CD14-positive monocyte (primary cell): ENCODE measurements around the gene PLEKHH3. TPM values are rescaled to one million over a fixed set of nuclear protein-coding genes. Genes with fewer than 3 reads are reported as not detected.

Experiments used
- DNase-seq, 3 donors: peaks; one replicate each; pipeline ENCODE4 v3.0.0-alpha.2; 2011 to 2022
- H2AFZ ChIP-seq: 2 replicates; pipeline ENCODE4 v1.6.0; 2012; ENCODE audit warnings: mild to moderate bottlenecking, low read depth, low read length, inconsistent platforms; ENCODE audit not compliant: insufficient read depth, poor library complexity, severe bottlenecking
- H3K27ac ChIP-seq, 2 donors: 1 replicate in 1 of 2; 2 replicates in 1 of 2; pipeline ENCODE4 v1.5.1; 2012 to 2013; ENCODE audit warnings: low read length in 2 of 2, control low read depth in 1 of 2, inconsistent platforms in 1 of 2, low read depth in 1 of 2, mild to moderate bottlenecking in 1 of 2
- H3K27me3 ChIP-seq, 2 donors: one replicate each; pipeline versions ENCODE4 v1.6.0 to v1.6.1; 2011 to 2013; ENCODE audit warnings: low read length in 2 of 2; ENCODE audit not compliant: control insufficient read depth in 2 of 2, insufficient read depth in 2 of 2
- H3K36me3 ChIP-seq, 2 donors: replicated peaks in 1 of 2; 1 replicate in 1 of 2; 2 replicates in 1 of 2; pipeline versions ENCODE4 v1.5.1 to v1.6.1; 2012 to 2013; ENCODE audit warnings: low read length in 2 of 2, control low read depth in 1 of 2, inconsistent platforms in 1 of 2, mild to moderate bottlenecking in 1 of 2; ENCODE audit not compliant: insufficient read depth in 2 of 2, control insufficient read depth in 1 of 2
- H3K4me1 ChIP-seq, 2 donors: 1 replicate in 1 of 2; 2 replicates in 1 of 2; pipeline versions ENCODE4 v1.5.1 to v1.6.1; 2012 to 2013; ENCODE audit warnings: low read length in 2 of 2, control low read depth in 1 of 2, inconsistent platforms in 1 of 2, mild to moderate bottlenecking in 1 of 2, moderate library complexity in 1 of 2; ENCODE audit not compliant: insufficient read depth in 2 of 2, control insufficient read depth in 1 of 2
- H3K4me2 ChIP-seq: replicated peaks from 2 replicates; pipeline ENCODE3; 2012; ENCODE audit warnings: low read length, moderate library complexity, mild to moderate bottlenecking; ENCODE audit not compliant: poor library complexity, severe bottlenecking; ENCODE audit errors: extremely low read depth
- H3K4me3 ChIP-seq, 3 experiments: fragments of 200-600 bp in 1 of 3; sonication (generic) in 1 of 3; replicated peaks in 1 of 3; 1 replicate in 2 of 3; 2 replicates in 1 of 3; pipeline ENCODE4 v1.5.1; 2011 to 2013; ENCODE audit warnings: low read length in 3 of 3, mild to moderate bottlenecking in 3 of 3, control low read depth in 2 of 3, low read depth in 2 of 3, inconsistent platforms in 1 of 3, moderate library complexity in 1 of 3
- H3K79me2 ChIP-seq: 2 replicates; pipeline ENCODE4 v1.6.0; 2012; ENCODE audit warnings: mild to moderate bottlenecking, control low read depth, inconsistent platforms, low read length, moderate library complexity; ENCODE audit not compliant: insufficient read depth
- H3K9ac ChIP-seq: 2 replicates; pipeline ENCODE4 v1.6.0; 2017; ENCODE audit warnings: low read length, mild to moderate bottlenecking; ENCODE audit not compliant: insufficient read depth, poor library complexity, severe bottlenecking
- H3K9me3 ChIP-seq, 2 donors: replicated peaks in 1 of 2; 1 replicate in 1 of 2; 2 replicates in 1 of 2; pipeline versions ENCODE4 v1.5.1 to v1.6.1; 2012 to 2013; ENCODE audit warnings: low read length in 2 of 2, control low read depth in 1 of 2; ENCODE audit not compliant: control insufficient read depth in 1 of 2, insufficient read depth in 1 of 2
- H4K20me1 ChIP-seq: 2 replicates; pipeline ENCODE4 v1.6.0; 2012; ENCODE audit warnings: mild to moderate bottlenecking, low read length, control low read depth, moderate library complexity; ENCODE audit not compliant: insufficient read depth
- H3K27ac Mint-ChIP-seq, 7 donors: one replicate each; pipeline ENCODE4 v1.8.0; 2020; ENCODE audit warnings: mild to moderate bottlenecking in 7 of 7, mixed read lengths in 7 of 7, moderate library complexity in 6 of 7, inconsistent platforms in 2 of 7
- H3K27me3 Mint-ChIP-seq, 3 donors: one replicate each; pipeline ENCODE4 v1.8.0; 2021 to 2022; ENCODE audit warnings: low read depth in 3 of 3, mild to moderate bottlenecking in 3 of 3, mixed read lengths in 3 of 3, moderate library complexity in 3 of 3, inconsistent platforms in 1 of 3
- H3K36me3 Mint-ChIP-seq, 2 donors: one replicate each; pipeline ENCODE4 v1.8.0; 2020; ENCODE audit warnings: mixed read lengths in 2 of 2, inconsistent platforms in 1 of 2, mild to moderate bottlenecking in 1 of 2
- H3K4me1 Mint-ChIP-seq: one replicate; pipeline ENCODE4 v1.8.0; 2020; ENCODE audit warnings: mild to moderate bottlenecking, mixed read lengths
- H3K4me3 Mint-ChIP-seq, 2 donors: one replicate each; pipeline ENCODE4 v1.8.0; 2020; ENCODE audit warnings: mild to moderate bottlenecking in 2 of 2, mixed read lengths in 2 of 2, moderate library complexity in 1 of 2
- H3K9me3 Mint-ChIP-seq, 7 donors: one replicate each; pipeline ENCODE4 v1.8.0; 2020 to 2022; ENCODE audit warnings: mixed read lengths in 7 of 7, mild to moderate bottlenecking in 6 of 7, moderate library complexity in 6 of 7, inconsistent platforms in 2 of 7
- CTCF ChIP-seq: fragments of 200-600 bp; IDR thresholded peaks from one replicate; pipeline ENCODE4 v1.8.0; 2022; ENCODE audit warnings: antibody characterized with exemption, mild to moderate bottlenecking
- WGBS: methylation state at CpG from one replicate; pipeline ENCODE4 v1.1.5; 2013; ENCODE audit warnings: missing lambda C conversion rate; ENCODE audit not compliant: insufficient coverage; 5-methylcytosine and 5-hydroxymethylcytosine counted together
- intact Hi-C, 2 donors: fragments of 100-400 bp; cut with micrococcal nuclease; formaldehyde crosslinking; loops; one replicate each; pipeline versions ENCODE4 v1.15.0 to v1.15.1; 2023
- polyA plus RNA-seq, 3 donors: library from polyadenylated mRNA; depleted of rRNA in 1 of 3; unstranded in 2 of 3; stranded (reverse) in 1 of 3; fragments of 300-500 nt in 2 of 3; fragments of >200 nt in 1 of 3; fragmentation: Illumina TruSeq in 2 of 3; gene quantifications; 1 replicate in 2 of 3; 2 replicates in 1 of 3; pipeline ENCODE4 v1.2.3, GENCODE V29; 2012 to 2021

The PLEKHH3 gene
- polyA plus RNA-seq, 3 donors = 0.38 to 0.43 (median 0.41) TPM

GRCh38 chr17:42684929-42685556, 8.2 kb upstream of the PLEKHH3 start:
- H3K4me3 ChIP-seq = no peak overlapping the region
- TF ChIP-seq CTCF = no peak
- Mint-ChIP-seq H3K9me3 (peaks cover 3 to 26% (median 13%) of the 10 kb centered on the region in 7 donors), H3K27ac (no peak overlapping the region), H3K4me1 (peaks cover 34% of the 10 kb centered on the region), H3K4me3 (no peak overlapping the region), H3K36me3 (peaks cover 8 to 10% of the 10 kb centered on the region in 2 donors), H3K27me3 (peaks cover 39 to 60% (median 45%) of the 10 kb centered on the region in 3 donors)
- H3K36me3 ChIP-seq = no peaks in the 10 kb centered on the region
- intact Hi-C loops = loop anchor here in 1 of 2 donors (5.0 kb wide), 1 partner anchor 108 kb away; the partner anchor contains the start of gene PSMC3IP
- peaks cover 26 to 34% of the 10 kb centered on the region in 2 donors for H3K27me3 ChIP-seq
- H3K79me2 ChIP-seq = no peaks in the 10 kb centered on the region
- no peak overlapping the region for H3K4me2 ChIP-seq
- H4K20me1 ChIP-seq = no peaks in the 10 kb centered on the region
- H3K4me1 ChIP-seq = peaks cover 24 to 33% of the 10 kb centered on the region in 2 donors
- no peak overlapping the region for H3K9ac ChIP-seq
- no peak for DNase-seq
- 93% methylated on average over 50 of the region's 50 CpGs for WGBS
- peaks cover 3 to 14% of the 10 kb centered on the region in 2 donors for H3K9me3 ChIP-seq
- no peak overlapping the region for H3K27ac ChIP-seq
- no peak overlapping the region for H2AFZ ChIP-seq

- peaks cover 6 to 14% of the 10 kb centered on the region in 2 donors for H3K9me3 ChIP-seq
- TF ChIP-seq CTCF = no peak
- H3K9ac ChIP-seq = no peak overlapping the region
- peak overlapping the region in 1 of 7 donors; percentile 66 for H3K27ac Mint-ChIP-seq
- no peak overlapping the region for H3K27ac ChIP-seq
- H3K4me1 ChIP-seq = peaks cover 39 to 48% of the 10 kb centered on the region in 2 donors
- H4K20me1 ChIP-seq = no peaks in the 10 kb centered on the region
- peaks cover 39 to 62% (median 48%) of the 10 kb centered on the region in 3 donors for H3K27me3 Mint-ChIP-seq
- intact Hi-C loops = loop anchor here in 1 of 2 donors (5.0 kb wide), 1 partner anchor 106 kb away; the partner anchor contains the start of gene PSMC3IP
- peaks cover 6 to 31% (median 17%) of the 10 kb centered on the region in 7 donors for H3K9me3 Mint-ChIP-seq
- no peaks in the 10 kb centered on the region for H3K36me3 ChIP-seq
- no peaks in the 10 kb centered on the region for H3K79me2 ChIP-seq
- H3K4me3 Mint-ChIP-seq = peak overlapping the region; percentile 60 to 84
- WGBS = 13% methylated on average over 25 of the region's 25 CpGs
- peaks cover 44% of the 10 kb centered on the region for H3K4me1 Mint-ChIP-seq
- H3K4me2 ChIP-seq = peak overlapping the region; percentile 3
- H2AFZ ChIP-seq = no peak overlapping the region
- peak overlapping the region in 1 of 3 experiments; percentile 42 for H3K4me3 ChIP-seq
- H3K27me3 ChIP-seq = peaks cover 26 to 34% of the 10 kb centered on the region in 2 donors
- DNase-seq = no peak
- peaks cover 8 to 10% of the 10 kb centered on the region in 2 donors for H3K36me3 Mint-ChIP-seq
Observed at GRCh38 chr17:42683407-42684034, 6.7 kb upstream of the PLEKHH3 start.
